H9 (cell line): ENCODE data around the gene FAM222B. TPM values are rescaled to one million over a fixed set of nuclear protein-coding genes. Genes with fewer than 3 reads are reported as not detected.
A peak's percentile ranks its signal among the peaks of the same experiment; 100 is the strongest.

Experiments used
- DNase-seq: peaks from one replicate; pipeline ENCODE4 v3.0.0-alpha.2; 2017
- H2AFZ ChIP-seq: one replicate; pipeline ENCODE4 v1.6.1; 2013; ENCODE audit warnings: mild to moderate bottlenecking, low read length, control low read depth, moderate library complexity
- H2AK5ac ChIP-seq: 2 replicates; pipeline ENCODE4 v1.6.1; 2013; ENCODE audit warnings: low read length, control low read depth, mixed read lengths; ENCODE audit not compliant: insufficient read length
- H2BK120ac ChIP-seq: one replicate; pipeline ENCODE4 v1.6.1; 2013; ENCODE audit warnings: low read depth, mild to moderate bottlenecking, low read length, control low read depth, inconsistent platforms; ENCODE audit not compliant: poor library complexity, severe bottlenecking
- H2BK12ac ChIP-seq: 2 replicates; pipeline ENCODE4 v1.6.1; 2013; ENCODE audit warnings: low read length, control low read depth, mixed read lengths, low read depth; ENCODE audit not compliant: insufficient read length
- H2BK15ac ChIP-seq: 2 replicates; pipeline ENCODE4 v1.6.1; 2013; ENCODE audit warnings: low read depth, low read length, control low read depth
- H2BK20ac ChIP-seq: one replicate; pipeline ENCODE4 v1.6.1; 2013; ENCODE audit warnings: low read depth, mild to moderate bottlenecking, low read length, control low read depth, inconsistent platforms; ENCODE audit not compliant: poor library complexity, severe bottlenecking
- H2BK5ac ChIP-seq: 2 replicates; pipeline ENCODE4 v1.6.1; 2013; ENCODE audit warnings: low read length, control low read depth, mixed read lengths; ENCODE audit not compliant: insufficient read length
- H3K14ac ChIP-seq: 2 replicates; pipeline ENCODE4 v1.6.1; 2013; ENCODE audit warnings: low read length, control low read depth; ENCODE audit not compliant: insufficient read depth
- H3K18ac ChIP-seq: 2 replicates; pipeline ENCODE4 v1.6.1; 2013; ENCODE audit warnings: low read depth, mild to moderate bottlenecking, mixed read lengths, low read length, control low read depth; ENCODE audit not compliant: insufficient read length
- H3K23ac ChIP-seq: 2 replicates; pipeline ENCODE4 v1.6.1; 2013; ENCODE audit warnings: low read length, control low read depth, mixed read lengths, low read depth; ENCODE audit not compliant: insufficient read length
- H3K23me2 ChIP-seq: 2 replicates; pipeline ENCODE4 v1.6.1; 2013; ENCODE audit warnings: low read depth, mild to moderate bottlenecking, mixed read lengths, low read length, control low read depth; ENCODE audit not compliant: insufficient read length, poor library complexity, severe bottlenecking
- H3K27ac ChIP-seq: 2 replicates; pipeline ENCODE4 v1.5.1; 2013; ENCODE audit warnings: low read length, control low read depth, mixed read lengths, low read depth; ENCODE audit not compliant: insufficient read length
- H3K27me3 ChIP-seq: 2 replicates; pipeline ENCODE4 v1.6.1; 2013; ENCODE audit warnings: low read length, control low read depth, inconsistent platforms; ENCODE audit not compliant: insufficient read depth
- H3K4ac ChIP-seq: 2 replicates; pipeline ENCODE4 v1.6.1; 2013; ENCODE audit warnings: low read depth, mild to moderate bottlenecking, control low read depth, inconsistent platforms, low read length, moderate library complexity
- H3K4me1 ChIP-seq: 2 replicates; pipeline ENCODE4 v1.6.1; 2013; ENCODE audit warnings: low read length, control low read depth, inconsistent platforms; ENCODE audit not compliant: insufficient read depth
- H3K4me2 ChIP-seq: 2 replicates; pipeline ENCODE4 v1.6.1; 2013; ENCODE audit warnings: low read length, control low read depth, mixed read lengths; ENCODE audit not compliant: insufficient read length, insufficient read depth
- H3K56ac ChIP-seq: 2 replicates; pipeline ENCODE4 v1.6.1; 2013; ENCODE audit warnings: low read depth, mild to moderate bottlenecking, mixed read lengths, low read length, control low read depth; ENCODE audit not compliant: insufficient read length
- H3K79me1 ChIP-seq: 2 replicates; pipeline ENCODE4 v1.6.1; 2013; ENCODE audit warnings: low read depth, mild to moderate bottlenecking, moderate library complexity, low read length, control low read depth, inconsistent platforms; ENCODE audit not compliant: insufficient read depth, poor library complexity, severe bottlenecking
- H3K79me2 ChIP-seq: 2 replicates; pipeline ENCODE4 v1.6.1; 2013; ENCODE audit warnings: low read length, control low read depth, inconsistent platforms; ENCODE audit not compliant: insufficient read depth
- H3K9ac ChIP-seq: 2 replicates; pipeline ENCODE4 v1.6.1; 2013; ENCODE audit warnings: low read length, control low read depth, mixed read lengths; ENCODE audit not compliant: insufficient read length; ENCODE audit errors: extremely low read depth
- H3K9me3 ChIP-seq: one replicate; pipeline ENCODE4 v1.6.1; 2013; ENCODE audit warnings: low read depth, low read length, inconsistent platforms; ENCODE audit not compliant: control insufficient read depth
- H3T11ph ChIP-seq: one replicate; pipeline ENCODE4 v1.6.1; 2013; ENCODE audit warnings: mild to moderate bottlenecking, low read length, control low read depth, inconsistent platforms
- H4K20me1 ChIP-seq: one replicate; pipeline ENCODE4 v1.6.1; 2013; ENCODE audit not compliant: control insufficient read depth, insufficient read length, insufficient read depth
- H4K5ac ChIP-seq: 2 replicates; pipeline ENCODE4 v1.6.1; 2013; ENCODE audit warnings: low read depth, mild to moderate bottlenecking, mixed read lengths, low read length, control low read depth; ENCODE audit not compliant: insufficient read length
- H4K8ac ChIP-seq: replicated peaks from 2 replicates; pipeline ENCODE4 v1.6.1; 2013; ENCODE audit warnings: low read length, control low read depth, mixed read lengths, low read depth; ENCODE audit not compliant: insufficient read length
- H4K91ac ChIP-seq: 2 replicates; pipeline ENCODE4 v1.6.1; 2013; ENCODE audit warnings: low read depth, mild to moderate bottlenecking, moderate library complexity, mixed read lengths, low read length, control low read depth; ENCODE audit not compliant: insufficient read length
- H3K27ac Mint-ChIP-seq, 3 experiments: 2 replicates in 2 of 3; 3 replicates in 1 of 3; pipeline ENCODE4 v1.8.0; 2020 to 2021; ENCODE audit warnings: mixed read lengths in 3 of 3, mild to moderate bottlenecking in 1 of 3, moderate library complexity in 1 of 3
- H3K27me3 Mint-ChIP-seq: 2 replicates; pipeline ENCODE4 v1.8.0; 2021; ENCODE audit warnings: low read depth, mild to moderate bottlenecking, moderate library complexity, mixed read lengths
- H3K36me3 Mint-ChIP-seq, 3 experiments: 2 replicates in 2 of 3; 3 replicates in 1 of 3; pipeline ENCODE4 v1.8.0; 2020 to 2021; ENCODE audit warnings: low read depth in 3 of 3, mixed read lengths in 3 of 3; ENCODE audit not compliant: insufficient read depth in 1 of 3
- H3K4me1 Mint-ChIP-seq, 2 experiments: 2 replicates each; pipeline ENCODE4 v1.8.0; 2020; ENCODE audit warnings: mixed read lengths in 2 of 2
- H3K4me3 Mint-ChIP-seq, 2 experiments: 2 replicates in 1 of 2; 3 replicates in 1 of 2; pipeline ENCODE4 v1.8.0; 2020 to 2021; ENCODE audit warnings: mild to moderate bottlenecking in 2 of 2, mixed read lengths in 2 of 2, moderate library complexity in 1 of 2
- H3K9me3 Mint-ChIP-seq, 2 experiments: 2 replicates in 1 of 2; 3 replicates in 1 of 2; pipeline ENCODE4 v1.8.0; 2020; ENCODE audit warnings: mild to moderate bottlenecking in 2 of 2, mixed read lengths in 2 of 2, moderate library complexity in 1 of 2
- WGBS: extraction: QIAGEN DNeasy Blood & Tissue Kit; methylation state at CpG from one replicate; pipeline ENCODE4 v1.1.7; 2013; ENCODE audit warnings: missing lambda C conversion rate, low lambda C conversion rate, mixed read lengths; ENCODE audit not compliant: insufficient read length; ENCODE audit errors: extremely low coverage; 5-methylcytosine and 5-hydroxymethylcytosine counted together
- total RNA-seq: library from RNA; stranded (reverse); gene quantifications from 2 replicates; pipeline ENCODE4 v1.2.1, GENCODE V29; 2021
- TF ChIP-seq, protein P1 (sequence below): fragments of 200-600 bp; sonication (generic); conservative IDR thresholded peaks from 3 replicates; pipeline ENCODE4 v1.8.0; 2021; ENCODE audit warnings: antibody characterized with exemption, mild to moderate bottlenecking

FAM222B gene
- total RNA-seq, 1 experiment from 2014 or later = 76.1 TPM

DNA sequence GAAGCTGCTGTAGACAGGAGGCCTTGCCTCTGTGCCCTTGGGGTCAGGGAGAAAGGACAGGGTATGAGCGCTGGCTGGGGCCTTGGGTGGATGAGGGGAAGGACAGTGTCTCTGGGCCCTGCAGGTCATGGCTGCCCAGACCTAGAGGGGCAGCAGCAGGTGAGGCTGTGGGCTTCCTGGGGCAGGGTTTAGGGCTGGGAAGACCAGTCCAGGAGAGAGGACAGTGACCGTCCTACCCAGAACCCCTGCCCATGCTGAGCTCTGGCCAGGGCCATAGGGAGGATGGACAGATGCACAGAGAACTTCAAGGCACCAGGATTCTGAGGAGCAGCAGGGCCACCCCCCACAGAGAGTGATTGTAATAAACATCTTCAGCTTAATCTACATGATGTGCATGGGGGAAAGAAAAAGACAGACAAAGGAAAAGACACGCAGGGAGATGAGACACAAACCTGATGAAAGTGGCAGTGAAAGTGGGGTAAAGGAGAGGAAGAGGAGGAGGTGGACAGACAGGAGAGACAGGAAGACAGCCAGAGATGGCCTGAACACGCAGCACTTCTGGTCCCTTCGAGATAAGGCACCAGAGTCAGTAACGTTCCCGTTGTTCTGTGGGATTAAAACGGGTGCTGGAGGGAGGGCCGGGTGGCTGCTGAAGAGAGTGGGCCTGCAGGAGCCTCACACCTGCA lies 37.4 kb upstream of the FAM222B start:
- Mint-ChIP-seq H3K27ac (no peak overlapping the region; a peak in 2 of 7 replicates), H3K36me3 (peaks cover 29 to 67% (median 61%) of the 10 kb centered on the region in 3 experiments; a peak in 6 of 7 replicates)
- WGBS = no CpG with 5 or more reads among the region's 9 CpGs

More for the DNA sequence above, 37.4 kb upstream of the FAM222B start:
- Histone ChIP-seq H3K4me1 (no peaks in the 10 kb centered on the region), H2AK5ac (no peak overlapping the region), H2BK120ac (no peak overlapping the region), H2BK15ac (no peak overlapping the region), H4K8ac (no peak overlapping the region), H4K91ac (no peak overlapping the region), H3K4me2 (no peak overlapping the region), H3K9me3 (no peaks in the 10 kb centered on the region), H3K23me2 (no peaks in the 10 kb centered on the region), H3K14ac (no peak overlapping the region), H2BK5ac (no peak overlapping the region), H3K79me1 (no peaks in the 10 kb centered on the region), H3K27me3 (no peaks in the 10 kb centered on the region), H4K20me1 (no peaks in the 10 kb centered on the region), H4K5ac (no peak overlapping the region), H3K9ac (no peak overlapping the region), H2BK12ac (no peak overlapping the region), H3T11ph (no peak overlapping the region), H3K18ac (no peak overlapping the region), H3K4ac (no peak overlapping the region), H2AFZ (no peak overlapping the region), H3K79me2 (no peaks in the 10 kb centered on the region), H2BK20ac (no peak overlapping the region), H3K27ac (no peak overlapping the region), H3K56ac (no peak overlapping the region), H3K23ac (no peak overlapping the region)
- H3K9me3 Mint-ChIP-seq = peaks cover 4 to 6% of the 10 kb centered on the region in 2 experiments; a peak in 3 of 5 replicates
- peak overlapping the region in 1 of 2 experiments; percentile 13; a peak in 1 of 5 replicates for H3K4me3 Mint-ChIP-seq
- TF ChIP-seq, protein P1, sequence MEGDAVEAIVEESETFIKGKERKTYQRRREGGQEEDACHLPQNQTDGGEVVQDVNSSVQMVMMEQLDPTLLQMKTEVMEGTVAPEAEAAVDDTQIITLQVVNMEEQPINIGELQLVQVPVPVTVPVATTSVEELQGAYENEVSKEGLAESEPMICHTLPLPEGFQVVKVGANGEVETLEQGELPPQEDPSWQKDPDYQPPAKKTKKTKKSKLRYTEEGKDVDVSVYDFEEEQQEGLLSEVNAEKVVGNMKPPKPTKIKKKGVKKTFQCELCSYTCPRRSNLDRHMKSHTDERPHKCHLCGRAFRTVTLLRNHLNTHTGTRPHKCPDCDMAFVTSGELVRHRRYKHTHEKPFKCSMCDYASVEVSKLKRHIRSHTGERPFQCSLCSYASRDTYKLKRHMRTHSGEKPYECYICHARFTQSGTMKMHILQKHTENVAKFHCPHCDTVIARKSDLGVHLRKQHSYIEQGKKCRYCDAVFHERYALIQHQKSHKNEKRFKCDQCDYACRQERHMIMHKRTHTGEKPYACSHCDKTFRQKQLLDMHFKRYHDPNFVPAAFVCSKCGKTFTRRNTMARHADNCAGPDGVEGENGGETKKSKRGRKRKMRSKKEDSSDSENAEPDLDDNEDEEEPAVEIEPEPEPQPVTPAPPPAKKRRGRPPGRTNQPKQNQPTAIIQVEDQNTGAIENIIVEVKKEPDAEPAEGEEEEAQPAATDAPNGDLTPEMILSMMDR = no peak
- no peak for DNase-seq
- H3K27me3 Mint-ChIP-seq = no peaks in the 10 kb centered on the region
- H3K4me1 Mint-ChIP-seq = peaks cover 6 to 8% of the 10 kb centered on the region in 2 experiments
